Endothelial cell (in vitro differentiated cells): Measurements from ENCODE around the gene PRR23E. TPM values are rescaled to one million over a fixed set of nuclear protein-coding genes. Genes with fewer than 3 reads are reported as not detected.

Experiments
- DNase-seq: peaks from one replicate; pipeline ENCODE4 v3.0.0; 2021; ENCODE audit warnings: low spot score
- H3K27ac Mint-ChIP-seq: one replicate; pipeline ENCODE4 v1.8.0; 2021; ENCODE audit warnings: mixed read lengths, inconsistent platforms; ENCODE audit not compliant: unreplicated experiment
- H3K27me3 Mint-ChIP-seq: one replicate; pipeline ENCODE4 v1.8.0; 2021; ENCODE audit warnings: mild to moderate bottlenecking, moderate library complexity, mixed read lengths, inconsistent platforms; ENCODE audit not compliant: unreplicated experiment
- H3K36me3 Mint-ChIP-seq: one replicate; pipeline ENCODE4 v1.8.0; 2021; ENCODE audit warnings: mild to moderate bottlenecking, low read depth, mixed read lengths, inconsistent platforms; ENCODE audit not compliant: unreplicated experiment
- H3K4me1 Mint-ChIP-seq: one replicate; pipeline ENCODE4 v1.8.0; 2021; ENCODE audit warnings: mild to moderate bottlenecking, mixed read lengths, inconsistent platforms; ENCODE audit not compliant: unreplicated experiment
- H3K4me3 Mint-ChIP-seq: one replicate; pipeline ENCODE4 v1.8.0; 2021; ENCODE audit warnings: mild to moderate bottlenecking, mixed read lengths, inconsistent platforms; ENCODE audit not compliant: unreplicated experiment
- H3K9me3 Mint-ChIP-seq: one replicate; pipeline ENCODE4 v1.8.0; 2021; ENCODE audit warnings: mixed read lengths, inconsistent platforms; ENCODE audit not compliant: unreplicated experiment
- CTCF ChIP-seq: fragments of 200-600 bp; sonication (generic); IDR thresholded peaks from one replicate; pipeline ENCODE4 v1.5.0; 2021; ENCODE audit warnings: antibody characterized with exemption; ENCODE audit not compliant: unreplicated experiment
- total RNA-seq: library from RNA; stranded (reverse); fragmentation: NEBNext Ultra II Directional; extraction: Animal tissue kit (Norgen Biotek cat#: 25700); gene quantifications from one replicate; pipeline ENCODE4 v1.2.1, GENCODE V29; 2021; ENCODE audit not compliant: unreplicated experiment

The PRR23E gene
- total RNA-seq, 1 donor from 2014 or later = not detected

GRCh38 chr3:127247292-127247691 is 54.4 kb downstream of the PRR23E start:
- no peak overlapping the region for H3K4me3 Mint-ChIP-seq
- no peak for TF ChIP-seq CTCF
- H3K27ac Mint-ChIP-seq = no peak overlapping the region
- H3K9me3 Mint-ChIP-seq = no peaks in the 10 kb centered on the region
- H3K36me3 Mint-ChIP-seq = peaks cover 5% of the 10 kb centered on the region
- no peak for DNase-seq
- no peaks in the 10 kb centered on the region for H3K27me3 Mint-ChIP-seq
- no peaks in the 10 kb centered on the region for H3K4me1 Mint-ChIP-seq

Other genes with a start within 250 kb of the PRR23E start
- gene PLXNA1, start 210.0 kb upstream of the PRR23E start, total RNA-seq = 31.8 TPM
- not detected for gene PRR20G, start 94.9 kb downstream of the PRR23E start, total RNA-seq